Hepatocyte (in vitro differentiated cells): ENCODE measurements around the gene SPTBN5. TPM values are rescaled to one million over a fixed set of nuclear protein-coding genes. Genes with fewer than 3 reads are reported as not detected.

Experiments
- DNase-seq: peaks from one replicate; pipeline ENCODE4 v3.0.0-alpha.2; 2016; ENCODE audit warnings: low spot score
- H2AFZ ChIP-seq: fragments of 200-600 bp; sonication (generic); 2 replicates; pipeline ENCODE4 v1.6.0; 2016; ENCODE audit warnings: antibody characterized with exemption, mild to moderate bottlenecking
- H3K27ac ChIP-seq: fragments of 200-600 bp; sonication (generic); 2 replicates; pipeline ENCODE4 v1.5.1; 2016; ENCODE audit warnings: mild to moderate bottlenecking
- H3K27me3 ChIP-seq: fragments of 200-600 bp; sonication (generic); 2 replicates; pipeline ENCODE4 v1.6.1; 2016
- H3K36me3 ChIP-seq: fragments of 200-600 bp; sonication (generic); replicated peaks from 2 replicates; pipeline ENCODE4 v1.5.1; 2016; ENCODE audit warnings: low read depth; ENCODE audit not compliant: insufficient read depth
- H3K4me1 ChIP-seq: fragments of 200-600 bp; sonication (generic); 2 replicates; pipeline ENCODE4 v1.5.1; 2016; ENCODE audit warnings: mild to moderate bottlenecking, moderate library complexity; ENCODE audit not compliant: insufficient read depth
- H3K4me2 ChIP-seq: fragments of 200-600 bp; sonication (generic); 2 replicates; pipeline ENCODE4 v1.6.0; 2016
- H3K4me3 ChIP-seq: fragments of 200-600 bp; sonication (generic); 2 replicates; pipeline ENCODE4 v1.5.1; 2016; ENCODE audit warnings: mild to moderate bottlenecking
- H3K79me2 ChIP-seq: fragments of 200-600 bp; sonication (generic); 2 replicates; pipeline ENCODE4 v1.6.0; 2017; ENCODE audit warnings: mild to moderate bottlenecking
- H3K9me2 ChIP-seq: fragments of 200-600 bp; sonication (generic); replicated peaks from 2 replicates; pipeline ENCODE4 v1.6.0; 2017; ENCODE audit warnings: mild to moderate bottlenecking; ENCODE audit not compliant: insufficient read depth
- H3K9me3 ChIP-seq: fragments of 200-600 bp; sonication (generic); 2 replicates; pipeline ENCODE4 v1.5.1; 2016; ENCODE audit warnings: low read depth, mild to moderate bottlenecking
- H4K20me1 ChIP-seq: fragments of 200-600 bp; sonication (generic); 2 replicates; pipeline ENCODE4 v1.6.0; 2016; ENCODE audit warnings: mild to moderate bottlenecking; ENCODE audit not compliant: insufficient read depth, poor library complexity, severe bottlenecking
- CTCF ChIP-seq: fragments of 200-600 bp; sonication (generic); IDR thresholded peaks from 2 replicates; pipeline ENCODE4 v1.5.1; 2016; ENCODE audit warnings: antibody characterized with exemption, mild to moderate bottlenecking; ENCODE audit not compliant: poor library complexity
- EZH2 ChIP-seq: fragments of 200-600 bp; sonication (generic); IDR thresholded peaks from 2 replicates; pipeline ENCODE4 v1.6.1; 2016; ENCODE audit warnings: antibody characterized with exemption, mild to moderate bottlenecking, borderline replicate concordance
- EZH2phosphoT487 ChIP-seq: fragments of 200-600 bp; sonication (generic); IDR thresholded peaks from one replicate; pipeline ENCODE4 v1.6.1; 2018; ENCODE audit warnings: antibody characterized with exemption, mild to moderate bottlenecking, low read depth, moderate library complexity; ENCODE audit not compliant: unreplicated experiment, severe bottlenecking
- WGBS: methylation state at CpG from one replicate; pipeline ENCODE4 v1.1.6; 2016; ENCODE audit warnings: low lambda C conversion rate; ENCODE audit errors: missing lambda C conversion rate; 5-methylcytosine and 5-hydroxymethylcytosine counted together
- polyA plus RNA-seq: library from polyadenylated mRNA; unstranded; fragments of >200 nt; fragmentation: Nextera tagmentation; extraction: Ambion mirVana; gene quantifications from 2 replicates; pipeline ENCODE4 v1.2.1, GENCODE V29; 2016
- total RNA-seq: library from RNA; depleted of rRNA; stranded (reverse); fragments of >200 nt; gene quantifications from 2 replicates; pipeline ENCODE4 v1.2.3, GENCODE V29; 2014

SPTBN5 gene
- total and polyA plus RNA-seq, 2 experiments from 2014 or later = 1.7 to 1.9 TPM

- H3K27ac ChIP-seq = no peak overlapping the region
- H3K4me1 ChIP-seq = no peaks in the 10 kb centered on the region
- H3K9me2 ChIP-seq = no peaks in the 10 kb centered on the region
- no peaks in the 10 kb centered on the region for H3K36me3 ChIP-seq
- no peaks in the 10 kb centered on the region for H3K27me3 ChIP-seq
- no peak overlapping the region for H2AFZ ChIP-seq
- H3K4me3 ChIP-seq = no peak overlapping the region
- H3K4me2 ChIP-seq = no peak overlapping the region
- H3K79me2 ChIP-seq = no peaks in the 10 kb centered on the region
- WGBS = 92% methylated on average over 12 of the region's 13 CpGs
- no peak for DNase-seq
- TF ChIP-seq CTCF (no peak), EZH2 (no peak), EZH2phosphoT487 (no peak)
- no peaks in the 10 kb centered on the region for H3K9me3 ChIP-seq
- no peaks in the 10 kb centered on the region for H4K20me1 ChIP-seq
Observed at GRCh38 chr15:41876007-41876406, 17.8 kb downstream of the SPTBN5 start.

- TF ChIP-seq EZH2phosphoT487 (no peak), CTCF (no peak), EZH2 (no peak)
- H4K20me1 ChIP-seq = no peaks in the 10 kb centered on the region
- no peak for DNase-seq
- no peak overlapping the region for H3K4me2 ChIP-seq
- no peaks in the 10 kb centered on the region for H3K27me3 ChIP-seq
- H3K27ac ChIP-seq = no peak overlapping the region
- H3K79me2 ChIP-seq = no peaks in the 10 kb centered on the region
- H3K9me3 ChIP-seq = no peaks in the 10 kb centered on the region
- H3K36me3 ChIP-seq = no peaks in the 10 kb centered on the region
- H3K9me2 ChIP-seq = no peaks in the 10 kb centered on the region
- no peak overlapping the region for H2AFZ ChIP-seq
- no peaks in the 10 kb centered on the region for H3K4me1 ChIP-seq
- H3K4me3 ChIP-seq = no peak overlapping the region
- 98% methylated on average over 12 of the region's 12 CpGs for WGBS
Observed at GRCh38 chr15:41874736-41875135, 19.1 kb downstream of the SPTBN5 start.

GRCh38 chr15:41873711-41874110, 20.1 kb downstream of the SPTBN5 start:
- Histone ChIP-seq H3K36me3 (no peaks in the 10 kb centered on the region), H4K20me1 (no peaks in the 10 kb centered on the region), H3K27me3 (no peaks in the 10 kb centered on the region), H2AFZ (no peak overlapping the region), H3K4me3 (no peak overlapping the region), H3K27ac (no peak overlapping the region), H3K9me2 (no peaks in the 10 kb centered on the region), H3K9me3 (no peaks in the 10 kb centered on the region), H3K4me2 (no peak overlapping the region), H3K4me1 (no peaks in the 10 kb centered on the region), H3K79me2 (no peaks in the 10 kb centered on the region)
- TF ChIP-seq EZH2phosphoT487 (no peak), EZH2 (no peak), CTCF (no peak)
- WGBS = 90% methylated on average over 8 of the region's 8 CpGs
- no peak for DNase-seq
